Raji (cell line): Measurements from ENCODE around the gene RAD51B.

Source experiments
- POLR2A ChIP-seq: IDR thresholded peaks from 2 replicates; pipeline ENCODE4 v1.6.1; 2011; ENCODE audit warnings: low read depth, low read length, control low read depth; ENCODE audit not compliant: insufficient read depth

Gene RAD51B

GRCh38 chr14:68295316-68295816, 475.8 kb downstream of the RAD51B start:
- no peak for TF ChIP-seq POLR2A

GRCh38 chr14:68297039-68297438, 477.5 kb downstream of the RAD51B start:
- no peak for TF ChIP-seq POLR2A

GRCh38 chr14:68297876-68298468, 478.4 kb downstream of the RAD51B start:
- TF ChIP-seq POLR2A, result no peak

GRCh38 chr14:68300608-68301007, 481.0 kb downstream of the RAD51B start:
- no peak for TF ChIP-seq POLR2A

- no peak for TF ChIP-seq POLR2A
Measured at GRCh38 chr14:68301219-68301618, 481.6 kb downstream of the RAD51B start.

- TF ChIP-seq POLR2A, result no peak
Measured at GRCh38 chr14:68305738-68306137, 486.2 kb downstream of the RAD51B start.

- TF ChIP-seq POLR2A, result no peak
Measured at GRCh38 chr14:68306265-68306933, 486.8 kb downstream of the RAD51B start.

GRCh38 chr14:68306934-68307789, 487.6 kb downstream of the RAD51B start:
- TF ChIP-seq POLR2A, result no peak

GRCh38 chr14:68307790-68308168, 488.2 kb downstream of the RAD51B start:
- no peak for TF ChIP-seq POLR2A

GRCh38 chr14:68308726-68309520, 489.3 kb downstream of the RAD51B start:
- no peak for TF ChIP-seq POLR2A

- no peak for TF ChIP-seq POLR2A
Measured at GRCh38 chr14:68309616-68310015, 490.0 kb downstream of the RAD51B start.

GRCh38 chr14:68312300-68312699, 492.7 kb downstream of the RAD51B start:
- TF ChIP-seq POLR2A, result no peak

GRCh38 chr14:68312884-68313610, 493.5 kb downstream of the RAD51B start:
- TF ChIP-seq POLR2A, result no peak

- no peak for TF ChIP-seq POLR2A
Measured at GRCh38 chr14:68314642-68315041, 495.1 kb downstream of the RAD51B start.
